Measurements from ENCODE around the gene HDAC4. TPM values are rescaled to one million over a fixed set of nuclear protein-coding genes. Genes with fewer than 3 reads are reported as not detected.

Gene HDAC4
- polyA plus RNA-seq, 1 donor (not counting 4 experiments of a cell fraction or from before 2014, with no cell fraction given): 2.9 TPM

GRCh38 chr2:239066597-239066996 lies 334.2 kb downstream of the HDAC4 start:
- dilution Hi-C loops (cut with MboI; ENCODE audit: extremely low pct_ligation_motif_present, low sequenced_read_pairs): no loop called here
- no peak overlapping the region for H2AFZ ChIP-seq (ENCODE audit: control insufficient read depth, low read length)
- H3K9me3 ChIP-seq (ENCODE audit: control insufficient read depth, low read depth, low read length): no peaks in the 10 kb centered on the region
- H3K4me2 ChIP-seq (ENCODE audit: control insufficient read depth, extremely low read depth, insufficient read depth, low read depth, low read length): no peak overlapping the region
- no peaks in the 10 kb centered on the region for H3K27me3 ChIP-seq (ENCODE audit: control insufficient read depth, extremely low read depth, insufficient read depth, low read length)
- no peak overlapping the region for H3K4me3 ChIP-seq (ENCODE audit: control insufficient read depth in 2 of 3, extremely low read depth in 1 of 3, insufficient read depth in 2 of 3, low read depth in 1 of 3, low read length in 3 of 3)
- no peak overlapping the region for H3K9ac ChIP-seq (ENCODE audit: control insufficient read depth, extremely low read depth, insufficient read depth, low read length)
- FAIRE-seq (no peak), DNase-seq (ENCODE audit: low read depth, low spot score) (no peak)
- TF ChIP-seq EZH2 (IDR thresholded peaks at IDR 0.05; ENCODE audit: low read length): no peak
- TF ChIP-seq CTCF (optimal IDR thresholded peaks at IDR 0.05 in 1 of 3, IDR thresholded peaks at IDR 0.05 in 1 of 3, conservative IDR thresholded peaks at IDR 0.05 in 1 of 3; ENCODE audit: extremely low read depth in 1 of 3, insufficient read depth in 2 of 3, low read length in 3 of 3): no peak
- no peaks in the 10 kb centered on the region for H3K4me1 ChIP-seq (ENCODE audit: control insufficient read depth, extremely low read depth, insufficient read depth, low read length)
- no peaks in the 10 kb centered on the region for H3K9me1 ChIP-seq (ENCODE audit: control insufficient read depth, extremely low read depth, insufficient read depth, low read length)
- no peaks in the 10 kb centered on the region for H3K79me2 ChIP-seq (ENCODE audit: control insufficient read depth, insufficient read depth, low read length)
- H3K27ac ChIP-seq (ENCODE audit: control insufficient read depth, insufficient read depth, low read length): no peak overlapping the region
- H3K36me3 ChIP-seq (ENCODE audit: control insufficient read depth in 2 of 2, extremely low read depth in 1 of 2, insufficient read depth in 2 of 2, low read length in 2 of 2): peaks cover 0 to 4% of the 10 kb centered on the region in 2 experiments
- no peaks in the 10 kb centered on the region for H4K20me1 ChIP-seq (ENCODE audit: control insufficient read depth, extremely low read depth, insufficient read depth, low read length)

GRCh38 chr2:239065962-239066361 lies 334.9 kb downstream of the HDAC4 start:
- Histone ChIP-seq H3K4me3 (ENCODE audit: control insufficient read depth in 2 of 3, extremely low read depth in 1 of 3, insufficient read depth in 2 of 3, low read depth in 1 of 3, low read length in 3 of 3) (no peak overlapping the region), H3K9me3 (ENCODE audit: control insufficient read depth, low read depth, low read length) (no peaks in the 10 kb centered on the region), H4K20me1 (ENCODE audit: control insufficient read depth, extremely low read depth, insufficient read depth, low read length) (no peaks in the 10 kb centered on the region), H3K27ac (ENCODE audit: control insufficient read depth, insufficient read depth, low read length) (no peak overlapping the region), H2AFZ (ENCODE audit: control insufficient read depth, low read length) (no peak overlapping the region), H3K79me2 (ENCODE audit: control insufficient read depth, insufficient read depth, low read length) (no peaks in the 10 kb centered on the region), H3K9ac (ENCODE audit: control insufficient read depth, extremely low read depth, insufficient read depth, low read length) (no peak overlapping the region), H3K27me3 (ENCODE audit: control insufficient read depth, extremely low read depth, insufficient read depth, low read length) (no peaks in the 10 kb centered on the region), H3K36me3 (ENCODE audit: control insufficient read depth in 2 of 2, extremely low read depth in 1 of 2, insufficient read depth in 2 of 2, low read length in 2 of 2) (peaks cover 0 to 5% of the 10 kb centered on the region in 2 experiments), H3K9me1 (ENCODE audit: control insufficient read depth, extremely low read depth, insufficient read depth, low read length) (no peaks in the 10 kb centered on the region), H3K4me2 (ENCODE audit: control insufficient read depth, extremely low read depth, insufficient read depth, low read depth, low read length) (no peak overlapping the region), H3K4me1 (ENCODE audit: control insufficient read depth, extremely low read depth, insufficient read depth, low read length) (no peaks in the 10 kb centered on the region)
- FAIRE-seq: no peak
- dilution Hi-C loops (cut with MboI; ENCODE audit: extremely low pct_ligation_motif_present, low sequenced_read_pairs): no loop called here
- no peak for DNase-seq (ENCODE audit: low read depth, low spot score)
- no peak for TF ChIP-seq EZH2 (IDR thresholded peaks at IDR 0.05; ENCODE audit: low read length)
- TF ChIP-seq CTCF (optimal IDR thresholded peaks at IDR 0.05 in 1 of 3, IDR thresholded peaks at IDR 0.05 in 1 of 3, conservative IDR thresholded peaks at IDR 0.05 in 1 of 3; ENCODE audit: extremely low read depth in 1 of 3, insufficient read depth in 2 of 3, low read length in 3 of 3): no peak
